H1 (cell line): ENCODE measurements around the gene SPEM3. TPM values are rescaled to one million over a fixed set of nuclear protein-coding genes. Genes with fewer than 3 reads are reported as not detected.

ENCODE experiments used
- CREB1 ChIP-seq: IDR thresholded peaks from 2 replicates; pipeline ENCODE4 v1.6.1; 2012; ENCODE audit warnings: inconsistent platforms
- EGR1 ChIP-seq: IDR thresholded peaks from 2 replicates; pipeline ENCODE4 v1.6.1; 2011; ENCODE audit warnings: low read depth, low read length, borderline replicate concordance
- KDM5A ChIP-seq: fragments of 200-600 bp; IDR thresholded peaks from 2 replicates; pipeline ENCODE4 v1.7.1; 2012; ENCODE audit warnings: mild to moderate bottlenecking, low read length, inconsistent platforms, mixed read lengths
- RXRA ChIP-seq: IDR thresholded peaks from 2 replicates; pipeline ENCODE4 v1.6.1; 2011; ENCODE audit warnings: low read depth, mild to moderate bottlenecking, low read length, moderate library complexity; ENCODE audit not compliant: insufficient read depth
- SIX5 ChIP-seq: IDR thresholded peaks from 2 replicates; pipeline ENCODE4 v1.6.1; 2011; ENCODE audit warnings: mild to moderate bottlenecking, low read depth, low read length
- SP2 ChIP-seq: IDR thresholded peaks from 2 replicates; pipeline ENCODE4 v1.6.1; 2012; ENCODE audit warnings: mild to moderate bottlenecking, low read length, inconsistent platforms
- TBP ChIP-seq: IDR thresholded peaks from 2 replicates; pipeline ENCODE4 v1.6.1; 2011; ENCODE audit warnings: low read depth, low read length, improper control_type of control experiment
- polyA plus RNA-seq, 7 experiments: library from polyadenylated mRNA; depleted of rRNA in 3 of 7; stranded (reverse) in 5 of 7; unstranded in 2 of 7; fragments of >200 nt in 5 of 7; fragments of 200-250 nt in 2 of 7; gene quantifications; 1 replicate in 5 of 7; 2 replicates in 1 of 7; 4 replicates in 1 of 7; pipeline versions ENCODE4 v1.2.1 to v1.2.3, GENCODE V29; 2011 to 2013; ENCODE audit warnings: missing spikeins in 2 of 7, mixed read lengths in 2 of 7
- total RNA-seq: library from RNA; stranded (reverse); fragmentation: NEBNext Ultra II Directional; extraction: Animal tissue kit (Norgen Biotek cat#: 25700); gene quantifications from 2 replicates; pipeline ENCODE4 v1.2.1, GENCODE V29; 2021

The SPEM3 gene
- total and polyA plus RNA-seq, 2 of the 8 experiments (the other 6 are each of a cell fraction or from before 2014, with no cell fraction given): 0.02 TPM; not detected in 1

- TF ChIP-seq SIX5 (no peak), TBP (no peak), EGR1 (no peak), CREB1 (no peak), KDM5A (no peak), SP2 (no peak), RXRA (no peak)
Measured at GRCh38 chr17:7413346-7413985, 15.2 kb upstream of the SPEM3 start (continued).
